Heart left ventricle (tissue), 13 donors: ENCODE data around the gene MT1A.

Source experiments
- CTCF ChIP-seq, 12 donors: fragments of 200-600 bp; sonication (generic) in 4 of 12; IDR thresholded peaks; one replicate each; pipeline versions ENCODE4 v1.5.0 to v1.8.0; 2018 to 2022; ENCODE audit warnings: antibody characterized with exemption in 12 of 12, mild to moderate bottlenecking in 5 of 12
- POLR2A ChIP-seq, 2 donors: fragments of 450-650 bp; IDR thresholded peaks; one replicate each; pipeline ENCODE4 v1.6.1; 2017; ENCODE audit warnings: antibody characterized with exemption in 2 of 2, mild to moderate bottlenecking in 2 of 2, moderate library complexity in 2 of 2
- donor health status: ischemic (EF 13 %, LVEDD 7.1; RV severe dilation, severe dysfunction).
- donor health status: DM: no; HTN: yes; CAD: no.
- donor health status: DM: no; HTN: no; CAD: no.
- donor health status: ischemic (EF 25% LVEDD 6.9; RV normal size, moderate dysfunction).
- donor health status: ischemic (EF 25% LVEDD 5.7; RV mildly dilated, moderate dysfunction).
- donor health status: ischemic (EF 35%, LVEDD 5.7; RV mildly dilated, moderate dysfunction).
- donor health status: nonischemic (EF 11% LVEDD 7.7; RV severe dilation, severe dysfunction).
- donor health status: DM: yes; HTN: yes; CAD: no.
- donor health status: PGD.
- donor health status: ischemic (EF 29% LVEDD 5.4; RV normal size, mild dysfunction).
- donor health status: nonischemic (EF 23%, LVEDD 6.1; RV moderate dilation, normal function).

DNA sequence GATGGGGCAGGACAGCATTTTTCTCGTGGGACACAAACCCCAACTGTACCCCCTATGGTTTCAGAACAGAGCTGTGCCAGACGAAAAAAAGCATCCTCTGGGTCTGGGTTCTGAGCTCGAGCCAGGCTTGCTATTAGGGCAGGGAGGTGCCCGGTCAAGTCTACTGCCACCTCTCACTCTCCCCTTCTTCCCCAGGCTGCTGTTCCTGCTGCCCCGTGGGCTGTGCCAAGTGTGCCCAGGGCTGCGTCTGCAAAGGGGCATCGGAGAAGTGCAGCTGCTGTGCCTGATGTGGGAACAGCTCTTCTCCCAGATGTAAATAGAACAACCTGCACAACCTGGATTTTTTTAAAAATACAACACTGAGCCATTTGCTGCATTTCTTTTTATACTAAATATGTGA is 11.8 kb upstream of the MT1A start:
- TF ChIP-seq POLR2A (IDR thresholded peaks at IDR 0.05) (no peak), CTCF (IDR thresholded peaks at IDR 0.05) (no peak)
